SH-SY5Y (cell line): ENCODE results near the gene SLC35F1.

Experiments
- GATA2 ChIP-seq: IDR thresholded peaks from 2 replicates; pipeline ENCODE4 v1.6.1; 2011; ENCODE audit warnings: mild to moderate bottlenecking, low read depth, low read length
- GATA3 ChIP-seq: IDR thresholded peaks from 2 replicates; pipeline ENCODE4 v1.6.1; 2011; ENCODE audit warnings: low read depth, mild to moderate bottlenecking, low read length, moderate library complexity

- TF ChIP-seq GATA3 (no peak), GATA2 (no peak)
Observed at GRCh38 chr6:118299457-118299856, 392.4 kb downstream of the SLC35F1 start.
